ENCODE results near the gene SLC25A30.
"Not testable (repeated sequence)": the region's sequence is repeated elsewhere in the genome, so short reads cannot be mapped to it uniquely, and the experiment has no call there.

SLC25A30 gene

DNA sequence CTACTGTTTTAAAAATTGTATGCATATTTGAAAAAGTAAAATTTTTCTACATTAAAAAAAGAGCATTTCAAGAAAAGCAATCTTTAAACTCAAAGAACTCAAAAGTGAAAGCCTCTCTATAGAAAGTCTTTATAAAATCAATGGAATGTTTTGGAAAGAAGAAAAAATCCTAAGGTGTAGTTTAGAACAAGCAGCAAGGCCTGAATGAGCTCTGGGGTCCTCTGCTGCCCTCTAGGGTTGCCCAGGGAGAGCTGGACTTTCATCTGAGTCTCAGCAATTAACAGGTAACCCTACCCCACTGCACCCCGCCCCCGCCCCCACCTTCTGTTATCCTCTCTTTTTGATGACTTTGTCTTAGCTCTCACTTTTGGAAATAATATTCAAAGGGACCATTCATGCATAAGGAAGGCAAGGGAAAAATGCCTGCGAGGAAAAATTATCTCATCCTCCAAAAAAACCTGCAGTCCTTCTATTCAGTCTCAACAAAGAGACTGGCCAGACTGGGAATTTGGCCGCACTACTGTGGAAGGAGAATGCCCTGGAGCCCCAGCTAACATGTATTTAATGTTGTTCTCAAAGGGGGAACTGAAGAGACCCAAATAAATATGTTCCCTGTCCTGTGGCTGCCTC is 24.1 kb downstream of the SLC25A30 start:
- no peak for DNase-seq (ENCODE audit: low read depth)

DNA sequence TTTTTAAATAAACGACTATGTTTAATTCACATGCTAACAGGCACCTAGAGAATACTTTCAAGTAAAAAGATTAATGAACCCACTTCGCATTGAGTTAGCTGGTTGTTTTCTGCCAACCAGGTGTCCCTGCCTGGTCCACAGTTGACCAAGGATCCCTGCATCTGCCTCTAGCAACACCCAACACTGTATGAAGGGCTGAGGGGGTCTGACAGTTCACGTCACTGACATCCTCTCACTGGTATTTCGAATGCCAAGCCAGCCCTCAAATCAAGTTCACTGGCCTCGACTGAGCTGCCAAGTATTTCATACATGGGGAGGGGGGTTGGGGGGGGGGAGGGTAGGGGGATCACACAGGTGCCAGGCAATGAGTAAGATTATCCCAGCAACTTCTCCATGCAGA is 25.4 kb downstream of the SLC25A30 start:
- TF ChIP-seq, protein P1, sequence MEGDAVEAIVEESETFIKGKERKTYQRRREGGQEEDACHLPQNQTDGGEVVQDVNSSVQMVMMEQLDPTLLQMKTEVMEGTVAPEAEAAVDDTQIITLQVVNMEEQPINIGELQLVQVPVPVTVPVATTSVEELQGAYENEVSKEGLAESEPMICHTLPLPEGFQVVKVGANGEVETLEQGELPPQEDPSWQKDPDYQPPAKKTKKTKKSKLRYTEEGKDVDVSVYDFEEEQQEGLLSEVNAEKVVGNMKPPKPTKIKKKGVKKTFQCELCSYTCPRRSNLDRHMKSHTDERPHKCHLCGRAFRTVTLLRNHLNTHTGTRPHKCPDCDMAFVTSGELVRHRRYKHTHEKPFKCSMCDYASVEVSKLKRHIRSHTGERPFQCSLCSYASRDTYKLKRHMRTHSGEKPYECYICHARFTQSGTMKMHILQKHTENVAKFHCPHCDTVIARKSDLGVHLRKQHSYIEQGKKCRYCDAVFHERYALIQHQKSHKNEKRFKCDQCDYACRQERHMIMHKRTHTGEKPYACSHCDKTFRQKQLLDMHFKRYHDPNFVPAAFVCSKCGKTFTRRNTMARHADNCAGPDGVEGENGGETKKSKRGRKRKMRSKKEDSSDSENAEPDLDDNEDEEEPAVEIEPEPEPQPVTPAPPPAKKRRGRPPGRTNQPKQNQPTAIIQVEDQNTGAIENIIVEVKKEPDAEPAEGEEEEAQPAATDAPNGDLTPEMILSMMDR (IDR thresholded peaks at IDR 0.05; ENCODE audit: control insufficient read depth, extremely low read depth, insufficient read depth) = no peak
- DNase-seq (ENCODE audit: low read depth) = no peak
- no peak overlapping the region for H3K4me3 ChIP-seq (ENCODE audit: low read depth, low read length)

More for the DNA sequence above, 24.1 kb downstream of the SLC25A30 start:
- H3K4me3 ChIP-seq (ENCODE audit: low read depth, low read length) = no peak overlapping the region
- TF ChIP-seq, protein P1 (IDR thresholded peaks at IDR 0.05; ENCODE audit: control insufficient read depth, extremely low read depth, insufficient read depth) = peak; percentile 68

DNA sequence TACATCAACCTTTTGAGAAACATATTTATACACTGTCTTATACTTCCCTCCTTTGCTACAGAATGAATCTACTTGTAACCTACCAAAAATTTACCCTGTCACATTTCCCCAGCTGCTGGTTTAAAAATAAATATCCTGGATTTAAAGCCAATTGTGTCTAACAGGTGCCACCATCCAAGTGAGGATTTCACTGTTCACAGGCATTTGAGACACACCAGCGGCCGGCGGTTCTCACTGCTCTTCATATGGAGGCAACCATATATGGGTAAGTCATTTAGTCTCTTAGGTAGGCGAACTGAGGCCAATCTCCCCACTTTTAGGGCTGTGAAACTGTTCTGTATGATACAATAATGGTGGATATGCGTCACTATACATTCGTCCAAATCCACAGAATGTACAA is 26.2 kb downstream of the SLC25A30 start:
- DNase-seq (ENCODE audit: low read depth) = no peak
- H3K4me3 ChIP-seq (ENCODE audit: low read depth, low read length) = no peak overlapping the region
- TF ChIP-seq, protein P1 (IDR thresholded peaks at IDR 0.05; ENCODE audit: control insufficient read depth, extremely low read depth, insufficient read depth) = no peak

DNA sequence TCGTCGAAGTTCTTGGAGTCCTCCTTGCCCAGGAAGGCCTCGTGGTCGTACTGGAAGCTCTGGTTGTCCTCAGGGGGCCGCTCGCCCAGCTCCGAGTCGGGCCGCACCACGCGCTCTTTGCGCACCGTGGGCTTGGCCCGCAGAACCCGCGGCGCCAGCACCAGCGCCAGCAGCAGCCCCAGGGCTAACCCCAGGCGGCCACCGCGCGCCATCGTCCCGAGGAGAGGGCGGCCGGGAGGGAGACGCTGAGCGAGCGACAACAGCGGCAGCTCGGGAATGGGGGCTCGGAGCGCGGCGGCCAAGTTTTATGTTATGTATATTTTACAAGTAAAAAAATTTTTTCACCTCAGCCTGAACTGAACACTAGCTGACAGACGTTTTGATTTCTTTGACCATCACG is 27.0 kb downstream of the SLC25A30 start:
- not testable (repeated sequence) for H3K4me3 ChIP-seq (ENCODE audit: low read depth, low read length); DNase-seq (ENCODE audit: low read depth)

DNA sequence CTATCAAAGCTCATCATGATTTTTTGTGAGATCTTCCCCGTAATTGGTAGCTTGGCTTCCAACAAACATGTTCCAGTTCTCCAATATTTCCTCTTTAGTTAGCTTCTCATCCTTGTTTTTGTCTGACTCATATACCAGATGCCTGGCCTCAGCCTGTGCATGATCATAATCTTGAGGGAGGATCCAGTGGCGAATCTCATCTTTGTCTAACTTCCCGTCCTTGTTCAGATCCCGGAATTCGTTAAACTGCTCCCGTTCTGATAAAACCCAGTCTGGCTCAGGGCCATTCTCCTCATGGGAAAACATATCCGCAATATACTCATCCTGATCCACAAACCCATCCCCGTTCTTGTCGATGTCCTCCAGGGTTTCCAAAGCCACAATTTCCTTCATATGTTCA is 27.8 kb downstream of the SLC25A30 start:
- not testable (repeated sequence) for H3K4me3 ChIP-seq (ENCODE audit: low read depth, low read length); DNase-seq (ENCODE audit: low read depth)

DNA sequence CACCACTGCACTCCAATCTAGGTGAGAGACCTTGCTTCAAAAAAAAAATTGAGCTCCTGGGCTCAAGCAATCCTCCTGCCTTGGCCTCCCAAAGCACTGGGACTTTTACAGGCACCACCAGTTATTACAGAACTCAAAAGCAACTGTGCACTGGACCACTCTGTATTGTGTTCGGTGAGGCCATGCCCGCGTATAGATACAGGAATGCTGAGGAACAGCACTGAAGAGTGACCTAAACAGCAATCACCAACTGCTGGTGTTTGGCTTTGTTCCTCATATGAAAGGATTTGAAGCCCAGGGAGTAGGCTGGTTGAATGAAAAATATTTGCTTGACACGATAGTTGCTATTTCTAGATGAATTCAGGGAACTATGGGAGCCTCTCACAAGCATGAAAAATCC is 29.5 kb downstream of the SLC25A30 start:
- H3K4me3 ChIP-seq (ENCODE audit: low read depth, low read length) = no peak overlapping the region
- DNase-seq (ENCODE audit: low read depth) = no peak
- TF ChIP-seq, protein P1 (IDR thresholded peaks at IDR 0.05; ENCODE audit: control insufficient read depth, extremely low read depth, insufficient read depth) = no peak

DNA sequence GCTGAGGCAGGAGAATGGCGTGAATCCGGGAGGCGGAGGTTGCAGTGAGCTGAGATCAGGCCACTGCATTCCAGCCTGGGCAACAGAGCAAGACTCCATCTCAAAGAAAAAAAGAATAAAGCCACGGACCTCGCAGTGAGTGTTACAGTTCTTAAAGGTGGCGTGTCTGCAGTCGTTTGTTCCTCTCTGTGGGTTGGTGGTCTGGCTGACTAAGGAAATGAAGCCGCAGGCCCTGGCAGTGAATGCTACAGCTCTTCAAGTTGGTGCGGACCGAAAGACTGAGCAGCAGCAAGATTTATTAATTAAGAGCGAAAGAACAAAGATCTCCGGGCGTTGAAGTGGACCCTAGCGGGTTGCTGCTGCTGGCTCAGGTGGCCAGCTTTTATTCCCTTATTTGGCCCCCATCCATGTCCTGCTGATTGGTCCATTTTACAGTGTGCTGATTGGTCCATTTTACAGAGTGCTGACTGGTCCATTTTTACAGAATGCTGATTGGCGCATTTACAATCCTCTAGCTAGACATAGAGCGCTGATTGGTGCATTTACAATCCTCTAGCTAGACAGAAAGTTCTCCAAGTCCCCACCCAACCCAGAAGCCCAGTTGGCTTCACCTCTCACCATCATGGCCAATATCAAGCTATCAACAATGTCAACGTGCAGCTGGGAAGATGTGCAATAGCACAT is 31.1 kb downstream of the SLC25A30 start:
- not testable (repeated sequence) for DNase-seq (ENCODE audit: low read depth); H3K4me3 ChIP-seq (ENCODE audit: low read depth, low read length)

DNA sequence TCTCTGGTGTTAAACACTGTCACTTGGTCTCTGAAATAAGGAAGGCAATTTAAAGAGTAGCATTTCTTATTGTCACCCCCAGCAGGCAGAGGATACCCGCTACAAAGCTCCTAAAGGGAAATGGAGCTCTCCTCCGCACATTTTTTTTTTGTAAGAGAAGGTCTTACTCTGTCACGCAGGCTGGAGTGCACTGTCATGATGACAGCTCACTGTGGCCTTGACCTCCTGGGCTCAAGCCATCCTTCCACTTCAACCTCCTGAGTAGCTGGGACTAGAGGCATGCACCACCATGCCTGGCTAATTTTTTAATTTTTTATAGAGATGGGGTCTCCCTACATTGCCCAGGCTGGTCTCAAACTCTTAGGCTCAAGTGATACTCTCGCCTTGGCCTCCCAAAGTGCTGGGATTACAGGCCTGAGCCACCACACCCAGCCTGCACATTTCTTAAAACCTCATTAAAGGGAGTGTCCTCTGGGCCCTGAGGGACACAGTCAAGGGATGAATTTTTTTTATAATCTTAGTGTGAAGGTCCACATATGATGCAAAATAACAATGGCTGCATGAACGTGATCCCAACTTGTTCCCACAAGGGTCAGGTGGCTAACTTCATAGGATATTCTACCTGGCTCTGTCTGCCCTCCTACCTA is 32.1 kb downstream of the SLC25A30 start:
- H3K4me3 ChIP-seq (ENCODE audit: low read depth, low read length) = no peak overlapping the region
- TF ChIP-seq, protein P1 (IDR thresholded peaks at IDR 0.05; ENCODE audit: control insufficient read depth, extremely low read depth, insufficient read depth) = no peak
- no peak for DNase-seq (ENCODE audit: low read depth)
